ENCODE data around the gene HERC2. TPM values are rescaled to one million over a fixed set of nuclear protein-coding genes. Genes with fewer than 3 reads are reported as not detected.

HERC2 gene
- total RNA-seq, 1 experiment from 2014 or later = 69.2 TPM

GRCh38 chr15:28192772-28193171 is 129.2 kb downstream of the HERC2 start:
- no peak overlapping the region for H3K18ac ChIP-seq (ENCODE audit: insufficient read length, low read depth, low read length)
- H3K27me3 ChIP-seq (ENCODE audit: insufficient read depth, low read length) = no peaks in the 10 kb centered on the region

More at GRCh38 chr15:28192772-28193171, 129.2 kb downstream of the HERC2 start:
- Histone ChIP-seq H4K91ac (ENCODE audit: insufficient read length, low read depth, low read length) (no peak overlapping the region), H2BK20ac (ENCODE audit: low read depth, low read length, poor library complexity, severe bottlenecking) (no peak overlapping the region), H3K27ac (ENCODE audit: insufficient read length, low read depth, low read length) (no peak overlapping the region), H3K4me2 (ENCODE audit: insufficient read depth, insufficient read length, low read length) (no peak overlapping the region), H3T11ph (ENCODE audit: low read length) (no peak overlapping the region), H3K14ac (ENCODE audit: insufficient read depth, low read length) (no peak overlapping the region), H3K23ac (ENCODE audit: insufficient read length, low read depth, low read length) (no peak overlapping the region), H3K4me1 (ENCODE audit: insufficient read depth, low read length) (no peaks in the 10 kb centered on the region; the same call in 1 of the 2 replicates), H4K5ac (ENCODE audit: insufficient read length, low read depth, low read length) (no peak overlapping the region), H2AK5ac (ENCODE audit: insufficient read length, low read length) (no peak overlapping the region), H2AFZ (ENCODE audit: low read length) (no peak overlapping the region), H4K20me1 (ENCODE audit: control insufficient read depth, insufficient read depth, insufficient read length) (no peaks in the 10 kb centered on the region), H3K9me3 (ENCODE audit: control insufficient read depth, low read depth, low read length) (no peaks in the 10 kb centered on the region), H3K4ac (ENCODE audit: low read depth, low read length) (no peak overlapping the region), H3K9ac (ENCODE audit: extremely low read depth, insufficient read length, low read length) (no peak overlapping the region), H2BK12ac (ENCODE audit: insufficient read length, low read depth, low read length) (no peak overlapping the region), H3K23me2 (ENCODE audit: insufficient read length, low read depth, low read length, poor library complexity, severe bottlenecking) (no peaks in the 10 kb centered on the region), H4K8ac (replicated peaks; ENCODE audit: insufficient read length, low read depth, low read length) (no peak overlapping the region), H2BK15ac (ENCODE audit: low read depth, low read length) (no peak overlapping the region), H3K79me1 (ENCODE audit: insufficient read depth, low read depth, low read length, poor library complexity, severe bottlenecking) (no peaks in the 10 kb centered on the region), H3K56ac (ENCODE audit: insufficient read length, low read depth, low read length) (no peak overlapping the region), H2BK120ac (ENCODE audit: low read depth, low read length, poor library complexity, severe bottlenecking) (no peak overlapping the region), H2BK5ac (ENCODE audit: insufficient read length, low read length) (no peak overlapping the region), H3K79me2 (ENCODE audit: insufficient read depth, low read length) (no peaks in the 10 kb centered on the region)
- DNase-seq = no peak
- Mint-ChIP-seq H3K27me3 (ENCODE audit: low read depth) (no peaks in the 10 kb centered on the region), H3K36me3 (ENCODE audit: insufficient read depth in 1 of 3, low read depth in 3 of 3) (peaks cover 39 to 72% (median 65%) of the 10 kb centered on the region in 3 experiments; a peak in 6 of 7 replicates), H3K4me1 (peaks cover 1 to 3% of the 10 kb centered on the region in 2 experiments), H3K27ac (0 out of 7 replicates have a peak overlapping the region, but pooled peaks of 1 of the 3 experiments have one; percentile 32), H3K9me3 (no peaks in the 10 kb centered on the region), H3K4me3 (no peak overlapping the region)
- no CpG with 5 or more reads among the region's 1 CpG for WGBS (ENCODE audit: extremely low coverage, insufficient read length, low lambda C conversion rate)
- TF ChIP-seq CTCF (conservative IDR thresholded peaks at IDR 0.05) = no peak

All from H9 (cell line).